ENCODE results near the gene ACTMAP.
"Not testable (repeated sequence)": the region's sequence is repeated elsewhere in the genome, so short reads cannot be mapped to it uniquely, and the experiment has no call there.

ACTMAP gene, protein sequence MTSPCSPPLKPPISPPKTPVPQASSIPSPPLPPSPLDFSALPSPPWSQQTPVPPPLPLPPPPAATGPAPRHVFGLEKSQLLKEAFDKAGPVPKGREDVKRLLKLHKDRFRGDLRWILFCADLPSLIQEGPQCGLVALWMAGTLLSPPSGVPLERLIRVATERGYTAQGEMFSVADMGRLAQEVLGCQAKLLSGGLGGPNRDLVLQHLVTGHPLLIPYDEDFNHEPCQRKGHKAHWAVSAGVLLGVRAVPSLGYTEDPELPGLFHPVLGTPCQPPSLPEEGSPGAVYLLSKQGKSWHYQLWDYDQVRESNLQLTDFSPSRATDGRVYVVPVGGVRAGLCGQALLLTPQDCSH

DNA sequence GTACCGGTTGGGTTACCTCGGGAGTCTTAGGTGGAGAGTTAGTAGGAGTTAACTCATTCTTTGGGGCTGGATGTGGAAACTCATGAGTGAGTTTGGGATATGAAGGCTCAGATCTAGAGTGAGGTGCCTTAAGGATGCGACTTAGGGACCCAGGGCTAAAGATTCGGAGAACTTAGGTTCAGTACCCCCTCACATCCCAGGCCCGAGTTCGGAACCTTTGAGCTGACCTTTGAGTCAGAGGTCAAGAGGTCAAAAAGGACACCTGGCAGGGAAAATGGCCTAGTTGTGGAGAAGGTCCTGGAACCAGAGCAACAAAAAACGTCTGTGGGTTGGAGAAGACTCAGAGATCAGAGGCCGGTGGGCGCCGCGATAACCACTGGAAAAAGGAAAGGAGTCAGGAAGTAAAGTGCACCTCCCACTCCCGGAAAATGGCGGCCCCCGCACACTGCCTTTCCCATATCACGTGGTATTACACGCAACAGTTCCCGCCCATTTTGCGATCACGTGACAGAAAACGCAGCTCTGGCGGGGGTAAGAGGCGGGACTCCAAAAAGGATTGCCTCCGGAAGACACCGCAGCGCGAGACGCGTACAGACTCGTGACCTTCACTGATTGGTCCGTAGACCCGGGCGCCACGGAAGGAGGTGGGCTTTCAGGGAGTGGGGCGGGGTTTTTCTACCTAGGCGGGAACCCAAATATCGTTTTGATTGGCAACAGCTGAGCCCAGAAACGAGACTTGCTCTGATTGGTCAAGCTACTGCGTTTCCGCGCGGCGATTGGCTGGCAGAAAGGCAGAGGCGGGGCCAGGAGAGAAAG, at the start of gene ACTMAP:
Gene ACTMAP, minus strand, starts transcription at position 420 of the 816 bp plus-strand sequence. CDS start 674 bp downstream, outside the sequence.
- peak; percentile 100 for DNase-seq

DNA sequence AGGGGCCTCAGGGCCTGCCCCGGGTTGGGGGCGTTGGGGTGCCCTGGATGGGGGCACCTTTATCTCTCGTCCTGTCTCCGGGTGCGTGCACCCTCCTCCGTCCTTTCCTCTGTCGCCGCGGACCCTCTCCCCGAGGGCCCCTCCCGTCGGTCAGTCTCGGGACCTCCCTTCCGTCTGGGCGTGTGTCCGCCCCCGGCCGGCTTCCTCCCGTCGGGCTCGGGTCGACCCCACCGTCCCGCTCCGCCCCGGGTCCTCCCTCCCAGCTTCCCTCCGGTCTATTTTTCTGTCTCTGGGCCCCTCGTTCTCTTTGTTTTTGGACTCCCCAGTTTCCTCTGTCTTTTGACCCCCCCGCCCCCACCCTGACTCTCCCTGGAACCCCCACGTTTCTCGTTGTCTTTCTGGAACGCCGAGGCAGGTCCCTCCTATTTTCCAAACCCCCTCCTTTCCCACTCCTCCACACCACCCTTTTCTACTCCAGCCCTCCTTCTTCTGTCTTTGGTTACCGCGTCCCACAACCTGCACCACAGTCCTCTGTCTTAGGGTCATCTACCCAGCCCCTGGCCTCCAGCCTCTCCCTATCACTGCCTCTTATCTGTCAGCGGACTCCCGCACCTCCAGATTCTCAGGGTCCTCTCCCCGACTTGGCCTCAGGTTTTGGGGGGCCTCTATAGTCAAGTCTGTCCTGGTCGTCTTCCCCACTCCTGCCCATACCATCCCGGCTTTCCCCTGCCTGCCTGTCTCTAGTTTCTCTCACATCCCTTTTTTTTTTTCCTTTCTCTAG, 49.5 kb upstream of the ACTMAP start:
- DNase-seq: peak; percentile 48 to 62

GRCh38 chr19:40798683-40799557, 48.6 kb upstream of the ACTMAP start, which contains the start of gene EGLN2:
Gene EGLN2 (plus strand): TSS chr19:40799191. CDS start chr19:40800573, 1,382 bp downstream.
- peak; percentile 100 for DNase-seq

GRCh38 chr19:40797963-40798682, 47.8 kb upstream of the ACTMAP start:
- peak; percentile 48 to 68 for DNase-seq

DNA sequence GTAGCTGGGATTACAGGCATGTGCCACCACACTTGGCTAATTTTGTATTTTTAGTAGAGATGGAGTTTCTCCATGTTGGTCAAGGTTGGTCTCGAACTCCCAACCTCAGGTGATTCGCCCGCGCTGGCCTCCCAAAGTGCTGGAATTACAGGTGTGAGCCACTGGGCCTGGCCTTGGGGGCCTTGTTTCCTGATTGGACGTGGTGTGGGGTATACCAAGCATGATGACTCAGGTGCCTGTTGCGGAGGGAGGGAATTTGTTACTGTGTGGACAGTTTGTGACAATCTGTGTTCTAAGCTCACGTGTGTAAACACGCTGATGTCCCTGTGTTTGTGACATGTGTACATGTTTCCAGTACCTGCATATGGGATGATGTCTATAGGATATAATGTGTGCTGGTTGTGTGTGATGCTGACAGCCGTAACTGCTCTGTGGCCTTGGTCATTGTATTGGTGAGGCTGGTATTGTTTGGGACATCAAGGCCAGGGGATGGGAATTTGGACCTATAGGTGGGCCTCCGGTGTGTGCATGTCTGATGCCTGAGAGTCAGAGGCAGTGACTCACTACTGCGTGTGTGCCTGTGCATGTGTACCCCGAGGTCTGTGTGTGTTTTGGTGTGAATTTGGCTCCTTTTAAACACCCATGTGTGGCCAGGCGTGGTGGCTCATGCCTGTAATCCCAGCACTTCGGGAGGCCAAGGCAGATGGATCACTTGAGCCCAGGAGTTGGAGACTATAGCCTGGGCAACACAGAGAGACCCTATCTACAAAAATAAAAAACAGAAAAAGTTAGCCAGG, 47.1 kb upstream of the ACTMAP start:
- DNase-seq: no peak

DNA sequence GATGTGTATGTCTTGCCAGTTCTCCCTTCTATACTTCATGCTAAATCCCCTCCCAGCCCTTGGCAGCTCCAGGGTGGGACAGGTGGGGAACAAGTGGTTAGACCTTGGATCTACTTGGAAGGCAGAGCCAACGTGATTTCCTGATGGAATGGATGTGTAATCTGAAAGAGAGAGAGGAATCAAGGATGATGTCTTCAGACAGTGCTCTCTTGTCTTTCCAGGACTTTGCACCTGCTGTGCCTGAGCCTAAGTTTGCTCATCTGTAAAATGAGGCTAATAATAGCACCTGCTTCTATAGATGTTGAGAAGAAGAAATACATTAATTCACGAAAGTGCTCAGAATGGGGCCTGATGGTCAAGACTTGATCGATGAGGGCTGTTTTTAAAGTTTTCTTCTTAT, 41.7 kb upstream of the ACTMAP start:
- no peak for DNase-seq

GRCh38 chr19:40791349-40791748, 41.1 kb upstream of the ACTMAP start:
- no peak for DNase-seq

GRCh38 chr19:40786060-40787037, 36.1 kb upstream of the ACTMAP start:
- DNase-seq: no peak

GRCh38 chr19:40785526-40785925, 35.2 kb upstream of the ACTMAP start:
- peak in 1 of 2 donors; percentile 28 for DNase-seq

DNA sequence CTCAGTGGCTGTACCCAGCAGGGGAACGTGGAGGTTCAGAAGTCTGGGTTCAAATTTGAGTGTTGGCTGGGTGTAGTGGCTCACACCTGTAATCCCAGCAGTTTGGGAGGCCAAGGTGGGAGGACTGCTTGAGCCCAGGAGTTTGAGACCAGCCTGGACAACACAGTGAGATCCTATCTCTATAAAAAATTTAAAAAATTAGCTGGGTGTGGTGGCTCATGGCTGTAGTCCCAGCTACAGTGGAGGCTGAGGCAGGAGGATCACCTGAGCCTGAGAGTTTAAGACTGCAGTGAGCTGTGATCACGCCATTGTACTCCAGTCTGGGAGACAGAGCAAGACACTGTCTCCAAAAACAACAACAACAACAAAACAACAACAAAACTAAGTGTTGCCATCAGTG, 33.9 kb upstream of the ACTMAP start:
- DNase-seq: not testable (repeated sequence)

DNA sequence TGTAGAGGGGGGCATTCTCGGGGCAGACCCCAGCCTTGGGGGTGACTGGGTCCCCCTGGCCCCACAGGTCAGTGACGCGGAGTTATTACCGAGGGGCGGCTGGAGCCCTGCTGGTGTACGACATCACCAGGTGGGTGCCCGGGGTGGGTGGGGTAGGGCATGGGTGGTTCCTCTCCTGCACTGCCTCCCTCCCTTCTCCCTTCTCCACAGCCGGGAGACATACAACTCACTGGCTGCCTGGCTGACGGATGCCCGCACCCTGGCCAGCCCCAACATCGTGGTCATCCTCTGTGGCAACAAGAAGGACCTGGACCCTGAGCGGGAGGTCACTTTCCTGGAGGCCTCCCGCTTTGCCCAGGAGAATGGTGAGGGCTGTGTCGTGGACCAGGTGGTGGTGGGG, 33.4 kb upstream of the ACTMAP start:
- DNase-seq: no peak

DNA sequence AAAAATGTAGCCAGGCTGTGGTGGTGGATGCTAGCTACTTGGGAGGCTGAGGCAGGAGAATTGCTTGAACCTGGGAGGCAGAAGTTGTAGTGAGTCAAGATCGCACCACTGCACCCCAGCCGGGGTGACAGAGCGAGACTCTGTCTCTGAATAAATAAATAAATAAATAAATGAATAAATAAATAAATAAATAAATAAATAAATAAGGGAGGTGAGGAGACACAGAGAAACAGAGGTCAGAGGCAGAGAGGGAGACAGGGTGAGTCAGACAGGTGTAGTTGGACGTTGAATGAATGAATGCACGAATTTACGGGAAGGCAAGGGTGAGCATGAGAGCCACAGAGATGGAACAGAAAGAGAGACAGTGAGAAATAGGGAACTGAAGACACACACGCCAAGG, 30.9 kb upstream of the ACTMAP start:
- DNase-seq: no peak

DNA sequence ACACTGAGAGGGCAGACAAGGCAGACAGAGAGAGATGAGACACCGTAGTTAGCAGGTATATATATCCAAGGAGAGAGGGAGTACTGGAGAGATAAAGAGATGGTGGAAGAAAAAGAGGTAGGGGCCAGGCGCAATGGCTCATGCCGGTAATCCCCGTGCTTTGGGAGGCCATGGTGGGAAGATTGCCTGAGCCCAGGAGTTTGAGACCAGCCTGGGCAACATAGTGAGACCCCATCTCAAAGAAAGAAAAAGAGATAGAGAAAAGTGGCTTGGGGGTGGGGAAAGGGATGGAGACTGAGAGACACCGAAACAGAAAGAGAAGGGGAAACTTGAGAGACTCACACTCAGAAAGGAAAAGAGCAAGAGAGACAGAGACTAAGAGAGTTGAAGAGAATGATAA, 30.3 kb upstream of the ACTMAP start:
- DNase-seq: no peak

DNA sequence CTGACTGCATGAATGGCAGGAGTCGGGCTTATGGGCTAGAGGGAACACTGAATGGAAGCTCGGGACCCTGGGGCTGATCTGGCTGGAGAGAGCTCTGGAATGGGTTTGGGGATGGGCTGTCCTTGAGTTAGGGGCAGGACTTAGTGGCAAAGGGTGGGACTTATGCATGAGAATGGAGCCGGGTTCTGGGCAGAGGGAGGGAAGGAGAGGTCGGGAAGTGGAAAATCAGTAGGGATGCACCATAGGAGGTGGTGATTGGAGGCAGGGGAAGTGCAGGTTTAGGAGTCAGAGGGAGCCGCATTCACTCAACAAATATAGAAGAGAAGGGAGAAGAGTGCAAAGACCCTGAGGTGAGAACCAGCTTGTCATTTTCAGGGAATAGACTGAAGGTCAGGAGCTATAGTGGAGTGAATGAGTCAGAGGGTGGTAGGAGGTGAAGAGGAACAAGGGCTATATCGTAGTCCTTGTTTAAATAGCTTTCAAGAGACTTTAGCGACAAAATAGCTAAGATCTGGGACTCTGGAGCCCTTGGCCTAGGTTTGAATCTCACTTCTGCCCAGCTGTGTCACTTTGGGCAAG, 28.5 kb upstream of the ACTMAP start:
- DNase-seq: peak; percentile 47 to 68

- DNase-seq: peak; percentile 100
Measured at GRCh38 chr19:40777937-40778705, 27.8 kb upstream of the ACTMAP start, which contains the start of gene RAB4B. Gene RAB4B (plus strand): TSS chr19:40778247. CDS start chr19:40778376, 129 bp downstream.

DNA sequence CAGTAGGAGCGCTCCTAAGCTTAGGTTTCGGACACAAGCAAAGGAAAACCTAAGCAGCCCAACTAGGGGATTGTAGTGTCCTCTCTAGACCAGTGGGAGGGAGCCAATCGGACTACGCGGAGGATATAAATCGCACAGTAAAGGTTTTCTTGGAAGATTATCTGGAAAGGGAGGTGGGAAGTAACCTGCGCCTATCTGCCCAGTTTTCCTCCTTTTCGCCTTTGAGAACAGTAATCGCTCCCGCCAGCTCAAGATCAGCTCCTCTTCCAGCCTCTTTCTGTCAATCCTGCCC, 27.3 kb upstream of the ACTMAP start:
- DNase-seq: no peak

DNA sequence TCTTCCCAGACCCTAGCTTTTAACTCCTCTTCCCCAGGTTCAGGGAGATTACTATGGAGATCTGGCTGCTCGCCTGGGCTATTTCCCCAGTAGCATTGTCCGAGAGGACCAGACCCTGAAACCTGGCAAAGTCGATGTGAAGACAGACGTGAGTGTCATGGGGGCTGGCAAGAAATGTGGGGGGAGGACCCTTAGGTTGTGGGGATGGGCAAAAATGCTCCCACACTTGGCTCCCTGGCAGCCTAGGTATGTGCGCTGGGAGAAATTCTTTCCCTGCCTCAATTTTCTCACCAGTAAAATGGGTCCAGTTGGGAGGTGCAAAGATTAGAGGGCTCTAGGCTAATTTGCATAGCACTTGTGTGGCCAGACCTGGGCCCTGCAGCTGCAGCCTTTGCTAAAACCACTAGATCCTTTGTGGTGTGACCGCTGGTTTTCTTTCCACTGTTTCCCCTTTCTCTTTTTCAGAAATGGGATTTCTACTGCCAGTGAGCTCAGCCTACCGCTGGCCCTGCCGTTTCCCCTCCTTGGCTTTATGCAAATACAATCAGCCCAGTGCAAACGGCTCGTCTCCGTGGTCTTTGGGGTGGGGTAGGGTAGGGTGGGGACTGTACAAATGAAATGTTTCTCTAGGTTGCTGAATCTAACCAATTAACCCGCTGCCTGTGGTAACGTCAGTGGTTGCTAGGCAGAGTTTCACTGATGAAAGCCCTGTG, 26.8 kb upstream of the ACTMAP start:
- DNase-seq: peak; percentile 97 to 98

Data from inflammatory macrophage treated with lipopolysaccharide for 1 hour (primary cell).